GM10248 (cell line): ENCODE results near the gene PIP5K1B.

Experiments
- CTCF ChIA-PET: fragments of 300-600 bp; sonication (Branson Sonifier 250); formaldehyde crosslinking; extraction: SDS; loops from one replicate; lab custom pipeline; 2021; ENCODE audit warnings: antibody characterized with exemption; lab: Yijun Ruan, JAX
- POLR2A ChIA-PET: fragments of 350-650 bp; sonication (Branson Sonifier 250); formaldehyde crosslinking; extraction: SDS; loops from one replicate; lab custom pipeline; 2020; ENCODE audit warnings: antibody characterized with exemption; lab: Yijun Ruan, JAX
- DNase-seq: peaks from one replicate; pipeline ENCODE4 v3.0.0; 2012; ENCODE audit errors: extremely low spot score
- TF ChIP-seq, protein P1 (sequence below): IDR thresholded peaks from 2 replicates; pipeline ENCODE4 v1.5.1; 2012; ENCODE audit warnings: mild to moderate bottlenecking, low read depth; ENCODE audit errors: extremely low read depth, missing control alignments, control extremely low read depth

PIP5K1B gene

DNA sequence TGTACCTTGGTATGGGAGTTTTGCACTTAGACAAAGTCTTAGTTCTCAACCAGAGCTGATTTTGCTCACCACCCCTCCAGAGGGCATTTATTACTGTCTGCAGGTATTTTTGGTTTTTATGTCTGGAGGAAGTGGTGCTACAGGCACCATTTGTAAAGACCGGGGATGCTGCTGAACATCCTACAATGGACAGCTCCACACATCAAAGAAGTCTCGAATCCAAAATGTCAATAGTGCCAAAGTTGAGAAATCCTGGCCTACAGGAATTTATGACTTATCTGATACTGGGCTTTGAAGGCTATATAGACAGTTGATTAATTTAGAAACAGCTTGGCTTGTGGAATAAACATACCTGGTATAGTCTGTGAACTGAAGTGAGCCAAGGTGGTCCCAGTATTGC, 137.5 kb downstream of the PIP5K1B start:
- ChIA-PET POLR2A (no interaction called here), CTCF (interaction anchor here (1.0 kb wide), 1 partner anchor 10 kb away, joined by 3 read pairs; no protein-coding TSS in a partner anchor)
- DNase-seq = no peak
- TF ChIP-seq, protein P1, sequence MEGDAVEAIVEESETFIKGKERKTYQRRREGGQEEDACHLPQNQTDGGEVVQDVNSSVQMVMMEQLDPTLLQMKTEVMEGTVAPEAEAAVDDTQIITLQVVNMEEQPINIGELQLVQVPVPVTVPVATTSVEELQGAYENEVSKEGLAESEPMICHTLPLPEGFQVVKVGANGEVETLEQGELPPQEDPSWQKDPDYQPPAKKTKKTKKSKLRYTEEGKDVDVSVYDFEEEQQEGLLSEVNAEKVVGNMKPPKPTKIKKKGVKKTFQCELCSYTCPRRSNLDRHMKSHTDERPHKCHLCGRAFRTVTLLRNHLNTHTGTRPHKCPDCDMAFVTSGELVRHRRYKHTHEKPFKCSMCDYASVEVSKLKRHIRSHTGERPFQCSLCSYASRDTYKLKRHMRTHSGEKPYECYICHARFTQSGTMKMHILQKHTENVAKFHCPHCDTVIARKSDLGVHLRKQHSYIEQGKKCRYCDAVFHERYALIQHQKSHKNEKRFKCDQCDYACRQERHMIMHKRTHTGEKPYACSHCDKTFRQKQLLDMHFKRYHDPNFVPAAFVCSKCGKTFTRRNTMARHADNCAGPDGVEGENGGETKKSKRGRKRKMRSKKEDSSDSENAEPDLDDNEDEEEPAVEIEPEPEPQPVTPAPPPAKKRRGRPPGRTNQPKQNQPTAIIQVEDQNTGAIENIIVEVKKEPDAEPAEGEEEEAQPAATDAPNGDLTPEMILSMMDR = no peak

DNA sequence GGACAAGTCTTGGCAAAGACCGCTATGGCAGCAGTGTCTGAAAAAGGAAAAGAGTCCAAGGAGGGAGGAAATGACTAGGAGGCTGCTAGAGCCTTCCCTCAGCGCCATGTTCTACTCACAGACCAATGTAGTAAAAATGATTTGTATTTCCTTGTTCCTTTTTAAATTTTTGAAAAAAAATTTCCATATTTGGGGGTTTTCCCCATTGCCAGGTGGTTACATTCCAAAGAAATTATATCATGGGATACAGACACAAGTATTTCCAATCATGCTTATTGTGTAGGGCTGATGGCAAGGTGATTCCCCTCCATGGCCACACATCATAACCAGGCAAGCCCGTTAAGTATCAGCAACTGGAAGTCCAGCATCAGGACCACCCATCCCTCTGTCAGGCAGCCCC, 138.2 kb downstream of the PIP5K1B start:
- POLR2A ChIA-PET = no interaction called here
- CTCF ChIA-PET = interaction anchor here (1.0 to 2.7 kb wide), 2 partner anchors 11 to 15 kb away, joined by 3 to 13 read pairs; no protein-coding TSS in a partner anchor

DNA sequence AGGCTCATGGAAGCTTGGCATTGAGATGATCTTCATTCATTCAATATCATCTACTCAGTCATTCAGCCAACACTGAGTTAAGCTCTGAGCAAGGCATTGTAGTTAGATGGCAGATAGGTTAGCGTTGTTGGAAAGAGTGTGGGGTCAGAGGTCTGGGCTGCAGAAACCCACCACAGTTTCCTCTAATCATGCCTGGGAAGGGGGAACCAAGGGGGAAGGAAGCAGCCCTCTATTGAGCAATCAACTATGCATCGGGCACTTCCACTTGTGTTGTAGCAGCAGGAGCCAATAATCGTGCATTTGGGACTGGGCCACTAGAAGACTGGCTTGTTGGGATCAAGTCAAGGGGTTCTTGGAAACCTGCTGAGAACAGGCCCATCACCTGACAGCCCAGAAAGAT, 139.1 kb downstream of the PIP5K1B start:
- CTCF ChIA-PET = interaction anchor here (0.6 to 3.0 kb wide), 19 partner anchors 11 to 261 kb away, joined by 3 to 13 read pairs (median 4); a partner anchor contains a TSS

More for the DNA sequence above, 138.2 kb downstream of the PIP5K1B start:
- DNase-seq = no peak
- TF ChIP-seq, protein P1 = no peak

DNA sequence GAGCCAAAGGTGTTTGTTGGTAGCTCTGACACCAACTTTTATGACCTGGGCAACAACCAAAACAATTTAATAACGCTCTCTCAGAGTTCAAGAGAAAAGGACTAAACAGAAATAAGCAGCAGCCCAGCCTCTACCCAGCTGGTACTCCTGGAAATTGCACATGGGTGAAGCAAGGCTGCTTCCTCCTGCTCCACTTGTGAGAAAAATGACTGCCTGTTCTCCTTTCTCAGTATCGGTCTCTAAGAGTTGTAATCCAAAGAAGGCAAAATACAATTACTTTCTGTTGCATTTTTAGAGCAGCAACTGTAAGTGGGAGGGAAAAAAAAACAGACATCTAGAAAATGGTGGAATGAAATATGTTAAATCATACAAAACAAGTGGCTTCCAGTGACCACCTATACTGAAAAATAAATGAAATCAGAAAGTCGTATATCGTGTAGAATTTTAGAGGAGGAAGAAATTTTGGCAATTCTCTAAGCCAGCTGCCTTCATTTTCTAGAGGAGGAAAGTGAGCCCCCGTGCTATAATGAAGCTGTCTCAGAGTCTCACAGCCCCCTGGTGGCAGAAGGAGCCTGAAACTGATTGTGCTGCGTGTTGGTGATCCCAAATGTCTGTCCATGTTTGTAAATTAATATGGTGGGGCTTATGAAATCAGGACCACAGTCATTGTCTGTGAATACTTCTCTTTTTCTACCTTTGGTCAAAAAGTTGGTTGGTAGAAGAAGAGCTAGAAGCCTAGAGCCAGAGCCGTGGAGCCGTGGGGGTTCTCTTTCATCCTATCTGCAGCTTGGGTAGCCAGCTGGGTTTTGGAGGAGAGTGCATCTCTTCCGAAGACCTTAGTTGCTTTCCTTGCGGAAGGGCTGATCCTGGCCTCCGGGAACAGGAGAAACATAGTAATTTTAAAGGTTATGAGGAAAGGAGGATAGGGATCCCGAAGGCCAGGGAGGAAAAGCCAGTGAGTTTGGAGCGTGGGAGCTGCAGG, 139.9 kb downstream of the PIP5K1B start:
- ChIA-PET CTCF (interaction anchor here (0.6 to 3.0 kb wide), 31 partner anchors 10 to 265 kb away, joined by 3 to 13 read pairs (median 4); a partner anchor contains a TSS), POLR2A (interaction anchor here (1.4 kb wide), 1 partner anchor 133 kb away, joined by 4 read pairs; no protein-coding TSS in a partner anchor)
- TF ChIP-seq, protein P1 = peak; percentile 60
- peak; percentile 43 for DNase-seq

More for the DNA sequence above, 139.1 kb downstream of the PIP5K1B start:
- POLR2A ChIA-PET = interaction anchor here (1.4 kb wide), 1 partner anchor 133 kb away, joined by 4 read pairs; no protein-coding TSS in a partner anchor
- TF ChIP-seq, protein P1 = no peak
- DNase-seq = no peak

DNA sequence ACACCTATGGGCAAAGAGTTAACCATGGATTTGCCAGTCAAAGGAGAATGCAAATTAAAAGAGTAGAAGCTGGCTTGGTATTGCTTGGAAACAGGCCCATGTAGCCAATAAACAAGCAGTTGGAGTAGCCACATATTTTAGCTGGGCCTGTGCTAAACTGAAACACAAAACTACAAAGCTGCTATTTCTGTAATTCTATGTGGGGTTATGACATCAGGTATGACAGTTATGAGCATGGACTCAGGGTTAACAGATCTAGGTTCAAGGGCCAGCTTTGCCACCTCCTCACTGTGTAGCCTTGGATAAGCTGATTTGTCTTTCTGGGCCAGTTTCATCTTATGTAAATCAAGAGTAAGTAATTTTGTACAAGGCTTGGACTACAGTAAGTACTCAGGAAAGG, 142.7 kb downstream of the PIP5K1B start:
- ChIA-PET CTCF (interaction anchor here (0.9 to 2.2 kb wide), 10 partner anchors 11 to 264 kb away, joined by 3 to 8 read pairs (median 3); no protein-coding TSS in a partner anchor), POLR2A (no interaction called here)
- TF ChIP-seq, protein P1 = no peak
- DNase-seq = no peak

DNA sequence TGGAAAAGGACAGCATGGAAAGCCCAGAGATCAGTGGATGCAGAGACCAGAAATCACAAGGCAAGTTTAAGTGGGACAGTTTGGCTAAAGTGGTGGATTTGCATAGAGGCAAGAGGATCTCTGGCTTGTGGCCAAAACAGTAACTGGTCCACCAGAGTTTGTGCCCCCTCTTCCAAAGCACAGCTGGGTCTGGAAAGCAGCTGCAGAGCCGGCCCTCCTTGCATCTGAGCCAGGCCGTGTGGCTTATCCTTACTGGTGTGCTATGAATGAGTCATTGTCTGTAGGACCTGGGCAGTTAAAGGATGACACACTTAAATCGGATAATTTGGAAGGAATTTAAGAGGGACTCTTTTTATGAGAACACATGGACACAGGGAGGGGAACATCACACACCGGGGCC, 146.6 kb downstream of the PIP5K1B start:
- TF ChIP-seq, protein P1 = no peak
- CTCF ChIA-PET = no interaction called here
- no peak for DNase-seq
- POLR2A ChIA-PET = no interaction called here
